Liver (tissue), 3 donors: ENCODE measurements around the gene METTL3.

Experiments used
- CTCF ChIP-seq: fragments of 150-350 bp; IDR thresholded peaks from 2 replicates; pipeline ENCODE4 v1.5.1; 2017; ENCODE audit warnings: improper control_type of control experiment, low read depth, low read length; ENCODE audit not compliant: missing input control
- JUND ChIP-seq, 2 donors: IDR thresholded peaks; 2 replicates each; pipeline ENCODE4 v1.6.1; 2016; ENCODE audit warnings: antibody characterized with exemption in 2 of 2
- NR2F2 ChIP-seq: IDR thresholded peaks from 2 replicates; pipeline ENCODE4 v1.6.1; 2016; ENCODE audit warnings: antibody characterized with exemption
- SP1 ChIP-seq: IDR thresholded peaks from 2 replicates; pipeline ENCODE4 v1.6.1; 2018; ENCODE audit warnings: antibody characterized with exemption, mild to moderate bottlenecking
- TAF1 ChIP-seq: conservative IDR thresholded peaks from 2 replicates; pipeline ENCODE4 v1.6.1; 2016; ENCODE audit warnings: antibody characterized with exemption, mild to moderate bottlenecking
- donor health status: healthy.
- donor health status: healthy.

- TF ChIP-seq NR2F2 (no peak), CTCF (no peak), JUND (IDR thresholded peaks at IDR 0.05) (no peak), SP1 (no peak), TAF1 (no peak)
These were observed 56.1 kb downstream of the METTL3 start for GRCh38 chr14:21454843-21455544.
